Measurements from ENCODE around the gene ZSWIM7. TPM values are rescaled to one million over a fixed set of nuclear protein-coding genes. Genes with fewer than 3 reads are reported as not detected.

The ZSWIM7 gene
- total RNA-seq, 1 experiment from 2014 or later, result 41.3 TPM

DNA sequence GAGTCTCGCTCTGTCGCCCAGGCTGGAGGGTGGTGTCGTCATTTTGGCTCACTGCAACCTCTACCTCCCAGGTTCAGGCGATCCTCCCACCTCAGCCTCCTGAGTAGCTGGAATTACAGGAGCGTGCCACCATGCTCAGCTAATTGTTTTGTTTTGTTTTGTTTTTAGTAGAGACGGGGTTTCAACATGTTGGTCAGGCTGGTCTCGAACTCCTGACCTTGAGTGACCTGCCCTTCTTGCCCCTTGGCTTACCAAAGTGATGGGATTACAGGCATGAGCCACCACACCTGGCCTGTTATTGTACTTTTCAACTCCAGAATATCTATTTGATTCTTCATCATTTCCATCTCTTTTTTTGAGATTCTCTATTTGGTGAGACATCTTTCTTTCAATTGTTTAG, 63.6 kb downstream of the ZSWIM7 start (continued):
- TF ChIP-seq ZNF532 (CRISPR knock-in tag; IDR thresholded peaks at IDR 0.05; ENCODE audit: borderline replicate concordance) (no peak), ATF1 (CRISPR knock-in tag; IDR thresholded peaks at IDR 0.05) (no peak)

GRCh38 chr17:15934866-15935265, 64.6 kb downstream of the ZSWIM7 start:
- H3K36me3 Mint-ChIP-seq, result no peaks in the 10 kb centered on the region
- no peak for TF ChIP-seq ESRRA (CRISPR knock-in tag; IDR thresholded peaks at IDR 0.05; ENCODE audit: borderline replicate concordance)
- TF ChIP-seq AR (CRISPR knock-in tag; IDR thresholded peaks at IDR 0.05), result no peak
- no peak for TF ChIP-seq E2F5 (CRISPR knock-in tag; IDR thresholded peaks at IDR 0.05)
- no peak for TF ChIP-seq MXD4 (CRISPR knock-in tag; IDR thresholded peaks at IDR 0.05; ENCODE audit: borderline replicate concordance)
- no peak for TF ChIP-seq FOXK1 (CRISPR knock-in tag; IDR thresholded peaks at IDR 0.05)
- no peak for TF ChIP-seq ZNF671 (CRISPR knock-in tag; IDR thresholded peaks at IDR 0.05)
- no peak for TF ChIP-seq NFE2L1 (CRISPR knock-in tag; IDR thresholded peaks at IDR 0.05)
- TF ChIP-seq GTF2I (CRISPR knock-in tag; conservative IDR thresholded peaks at IDR 0.05), result no peak
- no peak for TF ChIP-seq ATF6 (CRISPR knock-in tag; IDR thresholded peaks at IDR 0.05)
- TF ChIP-seq ZNF317 (CRISPR knock-in tag; IDR thresholded peaks at IDR 0.05; ENCODE audit: borderline replicate concordance, low read depth), result no peak
- TF ChIP-seq NR3C1 (CRISPR knock-in tag; conservative IDR thresholded peaks at IDR 0.05; ENCODE audit: low read depth), result no peak
- DNase-seq (ENCODE audit: low spot score), result no peak
- no peak for ATAC-seq
- H3K4me3 Mint-ChIP-seq, result no peak overlapping the region
- peaks cover 4% of the 10 kb centered on the region for H3K9me3 Mint-ChIP-seq
- no peaks in the 10 kb centered on the region for H3K27me3 Mint-ChIP-seq (ENCODE audit: low read depth)
- ChIA-PET POLR2A (no interaction called here), CTCF (no interaction called here)
- peaks cover 9% of the 10 kb centered on the region for H3K4me1 Mint-ChIP-seq
- no peak overlapping the region for H3K27ac Mint-ChIP-seq

DNA sequence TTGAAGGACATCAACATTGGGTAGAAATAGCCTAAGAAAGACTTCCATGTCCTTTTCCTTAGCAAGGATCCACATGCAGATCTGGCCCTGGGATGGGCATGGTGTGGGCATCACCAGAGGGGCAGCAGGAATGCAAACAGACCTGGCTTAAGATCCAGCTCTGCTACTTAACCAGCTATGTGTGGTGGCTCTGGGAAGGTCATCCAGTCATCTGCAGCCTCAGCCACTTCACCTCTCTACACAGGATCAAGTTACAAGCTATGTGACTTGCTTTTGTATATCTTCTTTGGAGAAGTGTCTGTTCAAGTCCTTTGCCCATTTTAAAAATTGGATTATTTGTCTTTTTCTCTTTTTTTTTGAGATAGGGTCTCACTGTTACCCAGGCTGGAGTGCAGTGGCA, 68.1 kb downstream of the ZSWIM7 start:
- no peak for DNase-seq (ENCODE audit: low spot score)
- TF ChIP-seq JUN (CRISPR knock-in tag; IDR thresholded peaks at IDR 0.05) (no peak), ZNF416 (CRISPR knock-in tag; IDR thresholded peaks at IDR 0.05) (no peak), TEAD4 (CRISPR knock-in tag; IDR thresholded peaks at IDR 0.05) (no peak), ZBTB43 (CRISPR knock-in tag; IDR thresholded peaks at IDR 0.05) (no peak), MXD4 (CRISPR knock-in tag; IDR thresholded peaks at IDR 0.05; ENCODE audit: borderline replicate concordance) (no peak), JAZF1 (CRISPR knock-in tag; IDR thresholded peaks at IDR 0.05) (no peak), ZNF423 (CRISPR knock-in tag; IDR thresholded peaks at IDR 0.05) (no peak)

More for the DNA sequence above, 68.1 kb downstream of the ZSWIM7 start:
- CTCF ChIA-PET, result interaction anchor here (1.6 kb wide), 1 partner anchor 35 kb away, joined by 4 read pairs; no protein-coding TSS in a partner anchor
- 0 out of 2 replicates have a peak, but pooled peaks have one; percentile 18 for ATAC-seq
- no peaks in the 10 kb centered on the region for H3K36me3 Mint-ChIP-seq
- H3K4me1 Mint-ChIP-seq, result peaks cover 12% of the 10 kb centered on the region
- H3K27me3 Mint-ChIP-seq (ENCODE audit: low read depth), result no peaks in the 10 kb centered on the region
- H3K9me3 Mint-ChIP-seq, result no peaks in the 10 kb centered on the region
- POLR2A ChIA-PET, result no interaction called here
- H3K4me3 Mint-ChIP-seq, result no peak overlapping the region
- no peak overlapping the region for H3K27ac Mint-ChIP-seq

Measured in WTC11 (cell line).